ENCODE measurements around the gene CREB5.

CREB5 gene

DNA sequence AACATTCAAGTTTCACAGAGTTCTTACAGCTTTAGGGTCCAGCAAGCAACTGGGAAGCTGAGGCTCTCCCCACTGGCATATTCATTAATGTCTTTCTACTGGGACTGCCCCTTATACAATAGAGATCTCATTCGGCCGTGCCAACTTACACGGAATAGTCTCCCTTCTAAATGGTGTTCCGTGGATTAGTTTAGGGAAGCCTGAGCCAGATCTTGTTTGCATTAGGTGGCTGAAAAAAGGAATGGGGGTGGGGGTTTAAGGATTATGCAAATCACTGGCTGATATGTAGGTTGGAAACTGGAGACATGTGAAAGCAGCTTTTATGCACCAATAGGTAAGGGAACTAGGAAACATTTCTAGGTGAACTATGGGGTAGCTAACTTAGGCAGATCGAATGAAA, 327.5 kb downstream of the CREB5 start:
- in situ Hi-C loops (cut with MboI; ENCODE audit: low sequenced_read_pairs, unreplicated experiment): no loop called here
- no peak for DNase-seq (ENCODE audit: low spot score)
- TF ChIP-seq, protein P1, sequence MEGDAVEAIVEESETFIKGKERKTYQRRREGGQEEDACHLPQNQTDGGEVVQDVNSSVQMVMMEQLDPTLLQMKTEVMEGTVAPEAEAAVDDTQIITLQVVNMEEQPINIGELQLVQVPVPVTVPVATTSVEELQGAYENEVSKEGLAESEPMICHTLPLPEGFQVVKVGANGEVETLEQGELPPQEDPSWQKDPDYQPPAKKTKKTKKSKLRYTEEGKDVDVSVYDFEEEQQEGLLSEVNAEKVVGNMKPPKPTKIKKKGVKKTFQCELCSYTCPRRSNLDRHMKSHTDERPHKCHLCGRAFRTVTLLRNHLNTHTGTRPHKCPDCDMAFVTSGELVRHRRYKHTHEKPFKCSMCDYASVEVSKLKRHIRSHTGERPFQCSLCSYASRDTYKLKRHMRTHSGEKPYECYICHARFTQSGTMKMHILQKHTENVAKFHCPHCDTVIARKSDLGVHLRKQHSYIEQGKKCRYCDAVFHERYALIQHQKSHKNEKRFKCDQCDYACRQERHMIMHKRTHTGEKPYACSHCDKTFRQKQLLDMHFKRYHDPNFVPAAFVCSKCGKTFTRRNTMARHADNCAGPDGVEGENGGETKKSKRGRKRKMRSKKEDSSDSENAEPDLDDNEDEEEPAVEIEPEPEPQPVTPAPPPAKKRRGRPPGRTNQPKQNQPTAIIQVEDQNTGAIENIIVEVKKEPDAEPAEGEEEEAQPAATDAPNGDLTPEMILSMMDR (IDR thresholded peaks at IDR 0.05; ENCODE audit: borderline replicate concordance, control extremely low read depth, extremely low read depth, insufficient read depth, missing control alignments): no peak

DNA sequence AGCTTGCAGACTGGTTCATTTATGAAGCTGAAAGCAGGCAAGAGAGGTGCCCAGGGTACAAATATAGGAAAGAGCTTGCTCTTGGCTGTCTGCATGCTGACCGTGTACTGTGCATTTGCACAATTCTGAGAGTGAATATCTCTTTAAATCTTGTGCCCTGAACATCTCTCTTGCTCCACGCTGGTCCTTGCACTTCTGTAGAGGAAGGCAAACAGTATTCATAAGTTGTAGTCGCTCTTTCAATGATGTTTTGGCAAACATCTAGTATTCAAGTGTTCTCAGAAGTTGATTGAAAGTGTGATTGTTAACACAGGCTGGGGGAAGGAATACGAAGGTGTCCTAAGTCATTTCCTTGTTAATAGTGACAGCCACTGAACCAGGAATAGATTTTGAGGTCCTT, 332.6 kb downstream of the CREB5 start:
- TF ChIP-seq, protein P1 (IDR thresholded peaks at IDR 0.05; ENCODE audit: borderline replicate concordance, control extremely low read depth, extremely low read depth, insufficient read depth, missing control alignments): no peak
- in situ Hi-C loops (cut with MboI; ENCODE audit: low sequenced_read_pairs, unreplicated experiment): no loop called here
- no peak for DNase-seq (ENCODE audit: low spot score)

DNA sequence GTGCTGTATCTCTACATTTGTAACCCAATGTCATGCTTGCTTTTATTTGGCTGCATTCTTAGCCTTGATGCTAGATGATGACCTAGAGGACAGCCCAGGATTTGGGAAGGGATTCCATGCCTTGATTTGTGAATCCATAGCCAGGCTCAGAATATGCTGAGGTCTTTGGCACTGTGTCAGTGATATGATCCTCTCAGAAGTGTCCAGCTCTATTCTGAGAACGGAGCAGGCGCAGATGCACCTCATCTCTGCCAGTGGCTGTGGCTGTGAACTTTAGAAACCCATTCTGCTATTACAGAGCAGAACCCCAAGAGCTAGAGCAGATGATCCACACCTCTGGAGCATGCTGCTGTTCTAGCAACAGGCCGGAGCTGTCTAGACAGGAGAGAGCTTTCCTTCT, 333.0 kb downstream of the CREB5 start:
- no peak for DNase-seq (ENCODE audit: low spot score)
- TF ChIP-seq, protein P1 (IDR thresholded peaks at IDR 0.05; ENCODE audit: borderline replicate concordance, control extremely low read depth, extremely low read depth, insufficient read depth, missing control alignments): no peak
- in situ Hi-C loops (cut with MboI; ENCODE audit: low sequenced_read_pairs, unreplicated experiment): no loop called here

DNA sequence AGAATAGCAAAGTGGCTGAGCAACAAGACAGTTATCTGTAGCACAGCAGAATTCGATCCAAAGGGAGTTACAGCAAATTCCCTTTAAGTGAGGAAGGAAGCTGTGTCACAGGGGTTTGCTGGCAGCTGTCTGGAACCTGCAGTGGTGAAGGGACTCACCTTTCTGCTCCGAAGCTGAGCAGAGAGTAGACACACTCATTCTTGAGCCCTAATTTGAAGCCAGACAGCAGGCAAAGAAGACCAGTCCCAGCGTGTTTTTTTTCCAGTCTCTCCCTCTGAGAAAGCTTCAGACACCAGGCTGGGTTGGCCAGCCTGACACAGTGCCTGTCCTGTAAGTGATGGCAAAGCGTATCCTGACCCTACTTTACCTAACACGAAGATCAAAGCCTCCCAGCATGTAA, 335.1 kb downstream of the CREB5 start:
- in situ Hi-C loops (cut with MboI; ENCODE audit: low sequenced_read_pairs, unreplicated experiment): no loop called here
- no peak for DNase-seq (ENCODE audit: low spot score)
- TF ChIP-seq, protein P1 (IDR thresholded peaks at IDR 0.05; ENCODE audit: borderline replicate concordance, control extremely low read depth, extremely low read depth, insufficient read depth, missing control alignments): no peak

DNA sequence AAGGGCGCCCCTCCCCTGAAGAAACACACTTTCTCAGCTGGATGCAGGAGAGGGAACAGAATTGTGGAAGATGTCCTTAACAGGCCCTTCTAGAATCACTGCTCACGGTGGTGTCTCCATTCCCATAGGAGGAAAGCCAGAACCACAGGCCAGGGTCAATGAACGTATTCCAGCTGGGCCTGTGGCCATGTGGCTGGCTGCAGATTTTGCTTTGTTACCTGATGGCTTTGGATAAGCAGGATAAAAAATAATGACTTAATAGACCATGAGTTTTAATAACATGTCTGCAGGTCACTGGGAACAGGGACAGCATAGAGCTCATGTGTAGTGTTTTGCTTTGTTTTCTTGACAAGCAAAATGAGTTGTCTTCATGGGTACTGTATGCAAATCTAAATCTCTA, 335.5 kb downstream of the CREB5 start:
- DNase-seq (ENCODE audit: low spot score): no peak
- TF ChIP-seq, protein P1 (IDR thresholded peaks at IDR 0.05; ENCODE audit: borderline replicate concordance, control extremely low read depth, extremely low read depth, insufficient read depth, missing control alignments): no peak
- in situ Hi-C loops (cut with MboI; ENCODE audit: low sequenced_read_pairs, unreplicated experiment): no loop called here

DNA sequence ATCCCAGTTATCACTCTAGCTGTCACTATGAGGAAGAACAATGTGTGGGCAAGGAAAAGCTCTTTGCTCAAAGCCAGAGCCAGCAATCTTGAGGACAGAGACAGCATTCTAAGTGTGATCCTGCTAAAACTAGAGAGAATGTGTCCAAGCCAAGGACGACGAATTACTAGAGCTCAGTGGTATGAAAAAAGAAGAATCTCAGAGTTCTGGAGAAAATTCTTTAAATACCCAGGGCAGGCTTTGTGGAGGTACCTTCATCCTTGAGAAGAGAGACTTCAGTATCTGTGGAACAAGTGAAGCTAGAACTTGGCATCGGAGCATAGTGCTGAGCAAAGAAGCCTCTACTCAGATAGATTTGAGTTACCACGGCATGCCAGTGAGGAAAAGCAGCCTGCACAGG, 336.0 kb downstream of the CREB5 start:
- DNase-seq (ENCODE audit: low spot score): no peak
- TF ChIP-seq, protein P1 (IDR thresholded peaks at IDR 0.05; ENCODE audit: borderline replicate concordance, control extremely low read depth, extremely low read depth, insufficient read depth, missing control alignments): no peak
- in situ Hi-C loops (cut with MboI; ENCODE audit: low sequenced_read_pairs, unreplicated experiment): no loop called here
